ENCODE data around the gene VSTM4. TPM values are rescaled to one million over a fixed set of nuclear protein-coding genes. Genes with fewer than 3 reads are reported as not detected.

The VSTM4 gene
- total RNA-seq, 2 donors from 2014 or later = 6.9 to 36.0 TPM

DNA sequence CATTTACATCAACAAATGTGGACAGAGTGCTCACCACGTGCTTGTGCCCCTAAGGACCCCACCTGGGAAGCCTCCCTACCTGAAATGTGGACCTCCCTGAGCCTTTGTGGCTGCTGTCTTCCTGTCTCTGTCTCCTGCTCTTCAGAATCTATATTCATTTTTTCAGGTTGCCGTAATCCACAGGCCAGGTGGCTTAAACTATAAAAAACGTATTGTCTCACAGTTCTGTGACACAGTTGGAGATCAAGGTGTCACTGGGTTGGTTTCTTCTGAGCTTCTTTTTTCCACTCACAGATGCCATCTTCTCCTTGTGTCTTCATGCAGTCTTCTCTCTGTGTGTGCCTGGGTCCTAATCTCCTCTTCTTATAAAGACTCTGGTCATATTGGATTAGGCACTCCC lies 5.6 kb upstream of the VSTM4 start:
- Histone ChIP-seq H3K27ac (no peak overlapping the region), H3K4me1 (replicated peaks) (no peaks in the 10 kb centered on the region), H3K36me3 (no peaks in the 10 kb centered on the region), H3K9me3 (no peaks in the 10 kb centered on the region), H3K27me3 (replicated peaks; ENCODE audit: insufficient read depth) (no peaks in the 10 kb centered on the region), H3K4me3 (no peak overlapping the region)
- intact Hi-C loops (cut with DNase I) = no loop called here
- 70% methylated on average over 3 of the region's 3 CpGs for WGBS
- TF ChIP-seq POLR2A (IDR thresholded peaks at IDR 0.05) (no peak), POLR2AphosphoS5 (IDR thresholded peaks at IDR 0.05) (no peak)
- TF ChIP-seq, protein P1, sequence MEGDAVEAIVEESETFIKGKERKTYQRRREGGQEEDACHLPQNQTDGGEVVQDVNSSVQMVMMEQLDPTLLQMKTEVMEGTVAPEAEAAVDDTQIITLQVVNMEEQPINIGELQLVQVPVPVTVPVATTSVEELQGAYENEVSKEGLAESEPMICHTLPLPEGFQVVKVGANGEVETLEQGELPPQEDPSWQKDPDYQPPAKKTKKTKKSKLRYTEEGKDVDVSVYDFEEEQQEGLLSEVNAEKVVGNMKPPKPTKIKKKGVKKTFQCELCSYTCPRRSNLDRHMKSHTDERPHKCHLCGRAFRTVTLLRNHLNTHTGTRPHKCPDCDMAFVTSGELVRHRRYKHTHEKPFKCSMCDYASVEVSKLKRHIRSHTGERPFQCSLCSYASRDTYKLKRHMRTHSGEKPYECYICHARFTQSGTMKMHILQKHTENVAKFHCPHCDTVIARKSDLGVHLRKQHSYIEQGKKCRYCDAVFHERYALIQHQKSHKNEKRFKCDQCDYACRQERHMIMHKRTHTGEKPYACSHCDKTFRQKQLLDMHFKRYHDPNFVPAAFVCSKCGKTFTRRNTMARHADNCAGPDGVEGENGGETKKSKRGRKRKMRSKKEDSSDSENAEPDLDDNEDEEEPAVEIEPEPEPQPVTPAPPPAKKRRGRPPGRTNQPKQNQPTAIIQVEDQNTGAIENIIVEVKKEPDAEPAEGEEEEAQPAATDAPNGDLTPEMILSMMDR (IDR thresholded peaks at IDR 0.05) = no peak
- no peak for DNase-seq (ENCODE audit: low spot score)

DNA sequence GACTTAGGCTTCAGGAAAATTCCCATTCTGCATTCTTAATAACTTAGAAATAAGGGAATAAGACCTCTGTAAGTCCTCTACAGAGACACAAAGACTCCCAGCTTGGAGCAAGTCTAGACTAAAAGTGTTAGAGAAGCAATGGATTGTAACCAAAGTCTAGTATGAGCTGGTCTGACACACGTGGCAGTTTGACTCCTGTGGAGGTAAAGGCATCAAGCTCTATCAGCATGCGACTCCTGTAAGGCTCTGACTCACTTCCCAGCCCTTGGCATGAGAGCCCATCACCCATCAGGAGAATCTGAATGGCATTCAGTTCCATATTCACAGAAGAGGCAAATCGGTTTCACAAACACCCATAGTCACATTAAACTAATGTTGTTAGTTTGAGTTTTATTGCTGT lies 4.4 kb upstream of the VSTM4 start:
- intact Hi-C loops (cut with DNase I) = loop anchor here (5.0 kb wide), 1 partner anchor 107 kb away; no protein-coding TSS in a partner anchor
- 56% methylated on average over 3 of the region's 3 CpGs for WGBS
- TF ChIP-seq, protein P1 (IDR thresholded peaks at IDR 0.05) = no peak
- no peak for TF ChIP-seq POLR2A (IDR thresholded peaks at IDR 0.05)
- no peak for TF ChIP-seq POLR2AphosphoS5 (IDR thresholded peaks at IDR 0.05)
- Histone ChIP-seq H3K9me3 (no peaks in the 10 kb centered on the region), H3K27me3 (replicated peaks; ENCODE audit: insufficient read depth) (no peaks in the 10 kb centered on the region), H3K36me3 (no peaks in the 10 kb centered on the region), H3K4me1 (replicated peaks) (no peaks in the 10 kb centered on the region), H3K27ac (no peak overlapping the region), H3K4me3 (no peak overlapping the region)
- DNase-seq (ENCODE audit: low spot score) = no peak

DNA sequence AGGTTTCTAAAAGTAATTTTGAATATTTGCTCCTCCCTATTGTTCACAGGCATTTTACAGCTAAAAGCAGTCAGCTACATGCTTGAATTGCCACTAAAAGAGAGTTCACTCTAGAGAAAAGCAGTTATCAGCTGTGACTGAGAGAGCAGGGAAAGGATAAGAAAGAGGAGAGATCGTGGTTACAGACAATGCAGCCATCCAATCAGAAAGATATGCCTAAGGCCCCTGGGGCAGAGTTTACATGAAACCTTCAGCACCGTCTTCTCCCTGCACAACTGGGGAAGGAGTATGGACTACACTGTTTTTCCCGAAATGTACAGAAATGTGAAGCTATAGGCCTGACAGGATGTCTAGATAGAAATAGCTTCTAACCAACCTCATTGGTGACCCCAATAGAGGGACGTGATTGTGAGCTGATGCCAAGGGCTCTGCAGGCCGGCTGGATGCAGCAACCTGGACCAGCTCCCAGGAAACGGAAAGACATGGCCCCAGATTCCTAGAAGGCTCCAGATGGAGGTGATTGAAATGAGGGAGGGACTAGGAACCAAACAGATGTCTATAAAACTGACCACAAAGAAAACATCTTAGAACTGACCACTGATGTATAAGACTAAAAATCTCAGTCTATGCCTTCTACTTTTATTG lies 3.2 kb upstream of the VSTM4 start:
- no peak for DNase-seq (ENCODE audit: low spot score)
- TF ChIP-seq POLR2A (IDR thresholded peaks at IDR 0.05) (no peak), POLR2AphosphoS5 (IDR thresholded peaks at IDR 0.05) (no peak)
- TF ChIP-seq, protein P1 (IDR thresholded peaks at IDR 0.05) = no peak
- intact Hi-C loops (cut with DNase I) = loop anchor here (5.0 kb wide), 1 partner anchor 106 kb away; no protein-coding TSS in a partner anchor
- 69% methylated on average over 6 of the region's 6 CpGs for WGBS
- Histone ChIP-seq H3K9me3 (no peaks in the 10 kb centered on the region), H3K27ac (no peak overlapping the region), H3K27me3 (replicated peaks; ENCODE audit: insufficient read depth) (no peaks in the 10 kb centered on the region), H3K36me3 (no peaks in the 10 kb centered on the region), H3K4me1 (replicated peaks) (no peaks in the 10 kb centered on the region), H3K4me3 (no peak overlapping the region)

DNA sequence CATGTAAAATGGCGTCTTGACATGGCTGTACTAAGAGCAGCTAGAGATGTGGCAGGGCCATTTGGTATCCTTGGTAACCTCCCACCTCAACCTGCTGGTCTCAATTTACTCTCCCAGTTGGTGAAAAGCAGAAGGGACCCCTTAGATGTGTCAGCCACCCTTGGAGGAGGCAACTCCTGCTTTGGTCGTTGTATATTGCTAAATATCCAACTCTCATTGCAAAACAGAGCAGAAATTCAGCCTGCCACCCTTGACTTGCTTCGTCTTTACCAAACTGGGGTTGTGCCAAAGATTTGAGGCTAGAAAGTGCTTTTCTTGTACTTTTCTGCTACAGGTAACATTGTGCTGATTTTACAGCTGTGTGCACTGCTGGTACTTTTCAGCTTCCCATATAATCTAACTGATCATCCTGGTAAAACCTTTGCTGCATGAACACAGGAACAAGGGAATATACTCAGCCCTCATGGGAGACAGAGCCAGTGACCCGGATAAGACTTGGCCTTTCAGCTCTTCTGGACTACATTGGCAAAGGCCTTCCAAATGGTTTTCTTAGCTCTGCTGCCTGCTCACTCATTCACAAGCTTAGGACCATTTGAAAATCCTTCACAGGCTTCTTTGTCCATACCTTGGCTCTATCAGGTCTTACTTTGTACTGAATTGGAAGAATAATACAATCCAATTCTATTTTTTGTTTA lies 2.2 kb upstream of the VSTM4 start:
- H3K27ac ChIP-seq = no peak overlapping the region
- no peaks in the 10 kb centered on the region for H3K4me1 ChIP-seq (replicated peaks)
- no peaks in the 10 kb centered on the region for H3K36me3 ChIP-seq
- WGBS = 77% methylated on average over 4 of the region's 4 CpGs
- no peak for DNase-seq (ENCODE audit: low spot score)
- H3K27me3 ChIP-seq (replicated peaks; ENCODE audit: insufficient read depth) = no peaks in the 10 kb centered on the region
- TF ChIP-seq, protein P1 (IDR thresholded peaks at IDR 0.05) = no peak
- no peak for TF ChIP-seq POLR2A (IDR thresholded peaks at IDR 0.05)
- TF ChIP-seq POLR2AphosphoS5 (IDR thresholded peaks at IDR 0.05) = no peak
- no peaks in the 10 kb centered on the region for H3K9me3 ChIP-seq
- intact Hi-C loops (cut with DNase I) = loop anchor here (5.0 kb wide), 1 partner anchor 105 kb away; no protein-coding TSS in a partner anchor
- H3K4me3 ChIP-seq = no peak overlapping the region
